HepG2 (cell line): Measurements from ENCODE around the gene MSL2. TPM values are rescaled to one million over a fixed set of nuclear protein-coding genes. Genes with fewer than 3 reads are reported as not detected.
"Not testable (repeated sequence)": the region's sequence is repeated elsewhere in the genome, so short reads cannot be mapped to it uniquely, and the experiment has no call there.

ENCODE experiments used
- ATAC-seq: fragments of 200-7000 bp; cut with Tn5 transposase; 3 replicates; pipeline ENCODE4 v1.9.1; 2020; ENCODE audit warnings: mild to moderate bottlenecking, moderate library complexity
- BruUV-seq: library from RNA; stranded (reverse); fragments of 400-500 nt; replicated peaks from 2 replicates; lab custom pipeline; 2021; lab: Mats Ljungman, UMichigan
- CTCF ChIA-PET: fragments of 300-600 bp; formaldehyde crosslinking; extraction: SDS; loops from one replicate; lab custom pipeline; 2021; ENCODE audit warnings: low total read pairs, inconsistent platforms, low intra/inter-chr PET ratio; lab: Yijun Ruan, JAX
- POLR2A ChIA-PET: fragments of 350-600 bp; sonication (Branson Sonifier 250); formaldehyde crosslinking; loops from one replicate; lab custom pipeline; 2020; ENCODE audit warnings: antibody characterized with exemption, inconsistent platforms; lab: Yijun Ruan, JAX
- DNase-seq: peaks from one replicate; pipeline ENCODE4 v3.0.0-alpha.2; 2015; ENCODE audit warnings: low spot score
- FAIRE-seq: peaks from 3 replicates; lab custom pipeline; 2011; peaks lifted over from hg19 to GRCh38; lab: Jason Lieb, UNC
- H2AFZ ChIP-seq: one replicate; pipeline ENCODE4 v1.6.1; 2011; ENCODE audit warnings: low read length, inconsistent platforms
- H3K27ac ChIP-seq: fragments of 300-600 bp; 3 replicates; pipeline ENCODE4 v1.8.0; 2011; ENCODE audit warnings: mixed run types, mild to moderate bottlenecking, mixed read lengths, low read length, inconsistent platforms; ENCODE audit not compliant: insufficient read depth; ENCODE audit errors: extremely low read length
- H3K27me3 ChIP-seq, 2 experiments: fragments of 200-600 bp in 1 of 2; 2 replicates in 1 of 2; 3 replicates in 1 of 2; pipeline versions ENCODE4 v1.6.0 to v1.8.0; 2011; ENCODE audit warnings: low read length in 2 of 2, mild to moderate bottlenecking in 2 of 2, moderate library complexity in 2 of 2, inconsistent platforms in 1 of 2; ENCODE audit not compliant: insufficient read depth in 2 of 2, control insufficient read depth in 1 of 2
- H3K36me3 ChIP-seq, 2 experiments: fragments of 200-600 bp in 1 of 2; replicated peaks in 1 of 2; 2 replicates in 1 of 2; 3 replicates in 1 of 2; pipeline versions ENCODE4 v1.5.1 to v1.8.0; 2011; ENCODE audit warnings: low read length in 2 of 2, inconsistent platforms in 1 of 2; ENCODE audit not compliant: insufficient read depth in 2 of 2, control insufficient read depth in 1 of 2
- H3K4me1 ChIP-seq: 2 replicates; pipeline ENCODE4 v1.5.1; 2012; ENCODE audit warnings: low read length, inconsistent platforms; ENCODE audit not compliant: insufficient read depth
- H3K4me2 ChIP-seq: 2 replicates; pipeline ENCODE4 v1.6.0; 2011; ENCODE audit warnings: low read depth, low read length, inconsistent platforms
- H3K4me3 ChIP-seq, 3 experiments: fragments of 200-600 bp in 1 of 3; sonication (generic), shearing (Covaris generic) in 1 of 3; replicated peaks in 1 of 3; 2 replicates each; pipeline ENCODE4 v1.5.1; 2011 to 2016; ENCODE audit warnings: low read length in 3 of 3, inconsistent platforms in 2 of 3, low read depth in 2 of 3, mild to moderate bottlenecking in 2 of 3, control low read depth in 1 of 3, mixed read lengths in 1 of 3; ENCODE audit not compliant: insufficient read depth in 1 of 3
- H3K79me2 ChIP-seq: one replicate; pipeline ENCODE4 v1.6.1; 2011; ENCODE audit warnings: low read length, inconsistent platforms; ENCODE audit not compliant: insufficient read depth
- H3K9ac ChIP-seq: 2 replicates; pipeline ENCODE4 v1.6.0; 2011; ENCODE audit warnings: mild to moderate bottlenecking, low read depth, low read length, inconsistent platforms; ENCODE audit not compliant: insufficient read depth
- H3K9me3 ChIP-seq: 2 replicates; pipeline ENCODE4 v1.5.1; 2012; ENCODE audit warnings: mild to moderate bottlenecking, low read length
- H4K20me1 ChIP-seq: 2 replicates; pipeline ENCODE4 v1.6.0; 2011; ENCODE audit warnings: inconsistent platforms, mild to moderate bottlenecking, low read length, moderate library complexity; ENCODE audit not compliant: insufficient read depth
- FOSL1 ChIP-seq: sonication (generic); formaldehyde crosslinking; IDR thresholded peaks from 2 replicates; pipeline ENCODE4 v1.9.0; 2021; ENCODE audit warnings: missing genetic modification reagents, borderline replicate concordance
- HDAC1 ChIP-seq: sonication (generic); formaldehyde crosslinking; IDR thresholded peaks from 2 replicates; pipeline ENCODE4 v1.5.1; 2020; ENCODE audit warnings: mild to moderate bottlenecking, missing genetic modification reagents
- KAT7 ChIP-seq: IDR thresholded peaks from 2 replicates; pipeline ENCODE4 v1.6.1; 2018; ENCODE audit warnings: borderline replicate concordance, missing compliant biosample characterization
- MNT ChIP-seq: fragments of 450-650 bp; IDR thresholded peaks from 2 replicates; pipeline ENCODE4 v1.6.1; 2016
- TFAP4 ChIP-seq: sonication (generic); IDR thresholded peaks from 2 replicates; pipeline ENCODE4 v1.6.1; 2016; ENCODE audit warnings: low read depth, borderline replicate concordance
- THAP8 ChIP-seq: sonication (generic); formaldehyde crosslinking; IDR thresholded peaks from 2 replicates; pipeline ENCODE4 v1.5.1; 2020; ENCODE audit warnings: missing genetic modification reagents, mild to moderate bottlenecking, borderline replicate concordance
- ZBTB10 ChIP-seq: sonication (generic); formaldehyde crosslinking; IDR thresholded peaks from 2 replicates; pipeline ENCODE4 v1.4.0; 2020; ENCODE audit warnings: missing genetic modification reagents, borderline replicate concordance
- ZBTB7B ChIP-seq: sonication (generic); formaldehyde crosslinking; IDR thresholded peaks from 2 replicates; pipeline ENCODE4 v1.4.0; 2020; ENCODE audit warnings: missing genetic modification reagents
- ZNF292 ChIP-seq: sonication (generic); formaldehyde crosslinking; IDR thresholded peaks from 2 replicates; pipeline ENCODE4 v1.8.1; 2022; ENCODE audit warnings: mild to moderate bottlenecking, low read depth, missing genetic modification reagents, borderline replicate concordance
- ZNF816 ChIP-seq: sonication (generic); formaldehyde crosslinking; IDR thresholded peaks from 2 replicates; pipeline ENCODE4 v1.8.0; 2022; ENCODE audit warnings: missing genetic modification reagents, mild to moderate bottlenecking, borderline replicate concordance
- WGBS: methylation state at CpG from one replicate; pipeline ENCODE4 v1.1.6; 2017; ENCODE audit warnings: low lambda C conversion rate; 5-methylcytosine and 5-hydroxymethylcytosine counted together
- in situ Hi-C: cut with HindIII; loops from 2 replicates; pipeline ENCODE4 v1.10.0; 2017; ENCODE audit warnings: low pct_unique_long_range_greater_than_20kb; ENCODE audit not compliant: extremely low pct_ligation_motif_present
- intact Hi-C: fragments of 100-400 bp; cut with micrococcal nuclease; formaldehyde crosslinking; loops from one replicate; pipeline ENCODE4 v1.10.0; 2022; ENCODE audit not compliant: unreplicated experiment
- polyA plus RNA-seq, 8 experiments: library from polyadenylated mRNA; depleted of rRNA in 3 of 8; stranded (reverse) in 7 of 8; unstranded in 1 of 8; fragments of >200 nt; fragmentation: Illumina TruSeq in 4 of 8; extraction: Trizol in 4 of 8; gene quantifications; 2 replicates each; pipeline versions ENCODE4 v1.2.1 to v1.2.3, GENCODE V29; 2011 to 2016; ENCODE audit warnings: low read depth in 4 of 8, missing spikeins in 1 of 8, mixed read lengths in 1 of 8; ENCODE audit not compliant: insufficient read depth in 1 of 8
- total RNA-seq, 5 experiments: library from RNA; depleted of rRNA; stranded (reverse); fragments of >200 nt; fragmentation: Illumina TruSeq; extraction: Trizol; gene quantifications; 2 replicates each; pipeline ENCODE4 v1.2.3, GENCODE V29; 2016; ENCODE audit warnings: low read depth in 1 of 5

The MSL2 gene
- total and polyA plus RNA-seq, 2 of the 13 experiments (the other 11 are each of a cell fraction or from before 2014, with no cell fraction given): 6.9 to 11.7 TPM

- no peak for TF ChIP-seq ZBTB7B (CRISPR knock-in tag)
- TF ChIP-seq FOSL1 (CRISPR knock-in tag): no peak
- no peak for TF ChIP-seq ZNF816 (CRISPR knock-in tag)
These were observed 13.8 kb upstream of the MSL2 start (continued) for GRCh38 chr3:136209921-136210320.

GRCh38 chr3:136207489-136208115 is 11.5 kb upstream of the MSL2 start:
- intact Hi-C loops (no loop called here), in situ Hi-C loops (no loop called here)
- Histone ChIP-seq H3K36me3 (no peaks in the 10 kb centered on the region), H2AFZ (no peak overlapping the region), H3K27me3 (no peaks in the 10 kb centered on the region), H3K79me2 (no peaks in the 10 kb centered on the region), H4K20me1 (no peaks in the 10 kb centered on the region), H3K9me3 (no peaks in the 10 kb centered on the region), H3K27ac (no peak overlapping the region), H3K4me2 (no peak overlapping the region), H3K4me1 (peaks cover 19% of the 10 kb centered on the region), H3K4me3 (no peak overlapping the region), H3K9ac (no peak overlapping the region)
- no TSS peak for BruUV-seq
- POLR2A ChIA-PET: interaction anchor here (1.4 to 1.8 kb wide), 3 partner anchors 11 to 40 kb away, joined by 4 to 10 read pairs (median 4); partner anchors contain the start of gene MSL2
- no peak for ATAC-seq
- no peak for FAIRE-seq
- CTCF ChIA-PET: no interaction called here
- TF ChIP-seq ZNF292: no peak
- no peak for TF ChIP-seq ZBTB10
- no peak for TF ChIP-seq THAP8 (CRISPR knock-in tag)
- no peak for TF ChIP-seq KAT7 (CRISPR knock-in tag)
- no peak for TF ChIP-seq HDAC1 (CRISPR knock-in tag)
- no peak for TF ChIP-seq TFAP4
- TF ChIP-seq MNT: no peak
- 44% methylated on average over 4 of the region's 4 CpGs for WGBS
- no peak for DNase-seq

- H3K4me2 ChIP-seq, FAIRE-seq, ATAC-seq, BruUV-seq, H2AFZ ChIP-seq, POLR2A ChIA-PET, H3K9ac ChIP-seq, H3K4me3 ChIP-seq, H3K27me3 ChIP-seq, H3K27ac ChIP-seq, CTCF ChIA-PET, H3K36me3 ChIP-seq, H3K9me3 ChIP-seq, DNase-seq: not testable (repeated sequence)
- 92% methylated on average over 5 of the region's 5 CpGs for WGBS
- peaks cover 11% of the 10 kb centered on the region for H4K20me1 ChIP-seq
- in situ Hi-C loops: loop anchor here (5.0 kb wide), 1 partner anchor 48 kb away; no protein-coding TSS in a partner anchor
- intact Hi-C loops: loop anchor here (10.0 kb wide), 1 partner anchor 556 kb away; the partner anchor contains the start of gene STAG1
- H3K79me2 ChIP-seq: peaks cover 22% of the 10 kb centered on the region
- H3K4me1 ChIP-seq: peaks cover 24% of the 10 kb centered on the region
These were observed 3.1 kb upstream of the MSL2 start for GRCh38 chr3:136199219-136199618.
